Measurements from ENCODE around the gene COL4A4.

DNA sequence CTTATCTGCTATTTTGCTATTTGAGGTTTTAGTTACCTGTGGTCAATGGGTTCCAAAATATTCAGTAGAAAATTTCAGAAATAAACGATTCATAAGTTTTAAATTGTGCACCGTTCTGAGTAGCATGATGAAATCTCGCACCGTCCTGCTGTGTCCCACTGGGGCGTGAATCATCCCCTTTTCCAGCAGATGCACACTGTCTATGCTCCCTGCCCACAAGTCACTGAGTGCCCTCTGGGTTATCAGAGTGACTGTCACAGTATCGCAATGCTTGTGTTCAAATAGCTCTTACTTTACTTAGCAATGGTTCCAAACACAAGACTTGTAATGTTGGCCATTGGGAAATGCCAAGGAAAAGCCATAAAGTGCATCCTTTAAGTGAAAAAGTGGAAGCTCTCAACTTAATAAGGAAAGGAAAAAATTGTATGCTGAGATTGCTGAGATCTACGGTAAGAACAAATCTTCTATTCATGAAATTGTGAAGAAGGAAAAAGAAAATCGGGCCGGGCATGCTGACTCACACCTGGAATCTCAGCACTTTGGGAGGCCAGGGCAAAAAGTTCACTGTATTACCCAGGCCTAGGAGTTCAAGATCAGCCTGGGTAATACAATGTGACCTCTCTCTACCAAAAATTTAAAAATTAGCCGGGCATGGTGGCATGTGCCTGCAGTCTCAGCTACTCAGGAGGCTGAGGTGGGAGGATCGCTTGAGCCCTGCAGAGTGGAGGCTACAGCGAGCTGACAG, 13.8 kb upstream of the COL4A4 start:
- TF ChIP-seq POLR2AphosphoS5 (IDR thresholded peaks at IDR 0.05; ENCODE audit: insufficient read depth in 1 of 2, low read depth in 1 of 2) (no peak), POLR2A (IDR thresholded peaks at IDR 0.05) (no peak)
- TF ChIP-seq, protein P1, sequence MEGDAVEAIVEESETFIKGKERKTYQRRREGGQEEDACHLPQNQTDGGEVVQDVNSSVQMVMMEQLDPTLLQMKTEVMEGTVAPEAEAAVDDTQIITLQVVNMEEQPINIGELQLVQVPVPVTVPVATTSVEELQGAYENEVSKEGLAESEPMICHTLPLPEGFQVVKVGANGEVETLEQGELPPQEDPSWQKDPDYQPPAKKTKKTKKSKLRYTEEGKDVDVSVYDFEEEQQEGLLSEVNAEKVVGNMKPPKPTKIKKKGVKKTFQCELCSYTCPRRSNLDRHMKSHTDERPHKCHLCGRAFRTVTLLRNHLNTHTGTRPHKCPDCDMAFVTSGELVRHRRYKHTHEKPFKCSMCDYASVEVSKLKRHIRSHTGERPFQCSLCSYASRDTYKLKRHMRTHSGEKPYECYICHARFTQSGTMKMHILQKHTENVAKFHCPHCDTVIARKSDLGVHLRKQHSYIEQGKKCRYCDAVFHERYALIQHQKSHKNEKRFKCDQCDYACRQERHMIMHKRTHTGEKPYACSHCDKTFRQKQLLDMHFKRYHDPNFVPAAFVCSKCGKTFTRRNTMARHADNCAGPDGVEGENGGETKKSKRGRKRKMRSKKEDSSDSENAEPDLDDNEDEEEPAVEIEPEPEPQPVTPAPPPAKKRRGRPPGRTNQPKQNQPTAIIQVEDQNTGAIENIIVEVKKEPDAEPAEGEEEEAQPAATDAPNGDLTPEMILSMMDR (IDR thresholded peaks at IDR 0.05), result no peak

All from vagina (tissue), 2 donors.